Measurements from ENCODE around the gene KRTAP12-4. TPM values are rescaled to one million over a fixed set of nuclear protein-coding genes. Genes with fewer than 3 reads are reported as not detected.
"Not testable (repeated sequence)": the region's sequence is repeated elsewhere in the genome, so short reads cannot be mapped to it uniquely, and the experiment has no call there.

The KRTAP12-4 gene
- polyA plus RNA-seq, 1 experiment = not detected

GRCh38 chr21:44694776-44695175, 40.3 kb upstream of the KRTAP12-4 start:
- ChIA-PET CTCF (no interaction called here), POLR2A (no interaction called here)
- H3K27me3 ChIP-seq (ENCODE audit: control insufficient read depth, insufficient read depth, low read length) = peaks cover 10% of the 10 kb centered on the region
- H3K36me3 ChIP-seq (ENCODE audit: control insufficient read depth, insufficient read depth, low read length) = no peaks in the 10 kb centered on the region
- DNase-seq (ENCODE audit: low read depth) = no peak
- no peak for TF ChIP-seq CTCF (IDR thresholded peaks at IDR 0.05; ENCODE audit: insufficient read depth, low read depth, low read length)
- H3K4me3 ChIP-seq (ENCODE audit: low read depth, low read length) = no peak overlapping the region

- peaks cover 5% of the 10 kb centered on the region for H3K27me3 ChIP-seq (ENCODE audit: control insufficient read depth, insufficient read depth, low read length)
- CTCF ChIA-PET = no interaction called here
- H3K4me3 ChIP-seq (ENCODE audit: low read depth, low read length) = no peak overlapping the region
- no peak for TF ChIP-seq CTCF (IDR thresholded peaks at IDR 0.05; ENCODE audit: insufficient read depth, low read depth, low read length)
- DNase-seq (ENCODE audit: low read depth) = no peak
- no peaks in the 10 kb centered on the region for H3K36me3 ChIP-seq (ENCODE audit: control insufficient read depth, insufficient read depth, low read length)
- POLR2A ChIA-PET = no interaction called here
Observed at GRCh38 chr21:44692798-44693512, 38.5 kb upstream of the KRTAP12-4 start.

- H3K4me3 ChIP-seq (ENCODE audit: low read depth, low read length) = no peak overlapping the region
- H3K36me3 ChIP-seq (ENCODE audit: control insufficient read depth, insufficient read depth, low read length) = no peaks in the 10 kb centered on the region
- no peak for DNase-seq (ENCODE audit: low read depth)
- TF ChIP-seq CTCF (IDR thresholded peaks at IDR 0.05; ENCODE audit: insufficient read depth, low read depth, low read length) = no peak
- POLR2A ChIA-PET = no interaction called here
- CTCF ChIA-PET = no interaction called here
- peaks cover 11% of the 10 kb centered on the region for H3K27me3 ChIP-seq (ENCODE audit: control insufficient read depth, insufficient read depth, low read length)
Observed at GRCh38 chr21:44691686-44692085, 37.2 kb upstream of the KRTAP12-4 start.

- POLR2A ChIA-PET; DNase-seq (ENCODE audit: low read depth); CTCF ChIA-PET; H3K4me3 ChIP-seq (ENCODE audit: low read depth, low read length); H3K27me3 ChIP-seq (ENCODE audit: control insufficient read depth, insufficient read depth, low read length); H3K36me3 ChIP-seq (ENCODE audit: control insufficient read depth, insufficient read depth, low read length): not testable (repeated sequence)
Observed at GRCh38 chr21:44689740-44690139, 35.3 kb upstream of the KRTAP12-4 start.

- no peak overlapping the region for H3K4me3 ChIP-seq (ENCODE audit: low read depth, low read length)
- DNase-seq (ENCODE audit: low read depth) = no peak
- no peak for TF ChIP-seq CTCF (IDR thresholded peaks at IDR 0.05; ENCODE audit: insufficient read depth, low read depth, low read length)
- CTCF ChIA-PET = no interaction called here
- peaks cover 8% of the 10 kb centered on the region for H3K27me3 ChIP-seq (ENCODE audit: control insufficient read depth, insufficient read depth, low read length)
- no peaks in the 10 kb centered on the region for H3K36me3 ChIP-seq (ENCODE audit: control insufficient read depth, insufficient read depth, low read length)
- POLR2A ChIA-PET = no interaction called here
Observed at GRCh38 chr21:44687671-44688070, 33.2 kb upstream of the KRTAP12-4 start.
